Stimulated activated CD8-positive, alpha-beta memory T cell treated with anti-CD3 and anti-CD28 coated beads, Interleukin-7, amount 100 ng/mL, for 1 hour (primary cell): ENCODE results near the gene PREX1.
A peak's percentile ranks its signal among the peaks of the same experiment; 100 is the strongest.
"Not testable (repeated sequence)": the region's sequence is repeated elsewhere in the genome, so short reads cannot be mapped to it uniquely, and the experiment has no call there.

Experiments used
- DNase-seq, 2 donors: peaks; one replicate each; pipeline ENCODE4 v3.0.0-alpha.2; 2020; ENCODE audit warnings: low read depth in 2 of 2

The PREX1 gene

GRCh38 chr20:48827855-48828733, at the start of gene PREX1:
Gene PREX1 (minus strand): TSS chr20:48827999. CDS start chr20:48827860, 139 bp downstream.
- peak; percentile 73 to 77 for DNase-seq

- no peak for DNase-seq
Measured at GRCh38 chr20:48877304-48877703, 49.5 kb upstream of the PREX1 start.

- no peak for DNase-seq
Measured at GRCh38 chr20:48875914-48876240, 48.1 kb upstream of the PREX1 start.

GRCh38 chr20:48875233-48875913, 47.6 kb upstream of the PREX1 start:
- DNase-seq = no peak

- not testable (repeated sequence) for DNase-seq
Measured at GRCh38 chr20:48869442-48869841, 41.6 kb upstream of the PREX1 start.

- DNase-seq = no peak
Measured at GRCh38 chr20:48866936-48867335, 39.1 kb upstream of the PREX1 start.

GRCh38 chr20:48864738-48865318, 37.0 kb upstream of the PREX1 start:
- no peak for DNase-seq

GRCh38 chr20:48864254-48864653, 36.5 kb upstream of the PREX1 start:
- DNase-seq = no peak

- DNase-seq = no peak
Measured at GRCh38 chr20:48862279-48862678, 34.5 kb upstream of the PREX1 start.

- DNase-seq = no peak
Measured at GRCh38 chr20:48861444-48861843, 33.6 kb upstream of the PREX1 start.

GRCh38 chr20:48858075-48858790, 30.4 kb upstream of the PREX1 start:
- DNase-seq = no peak

- DNase-seq = no peak
Measured at GRCh38 chr20:48856130-48856529, 28.3 kb upstream of the PREX1 start.

GRCh38 chr20:48855046-48855445, 27.2 kb upstream of the PREX1 start:
- DNase-seq = no peak

GRCh38 chr20:48852609-48853008, 24.8 kb upstream of the PREX1 start:
- DNase-seq = no peak

- DNase-seq = no peak
Measured at GRCh38 chr20:48851579-48851978, 23.8 kb upstream of the PREX1 start.

- DNase-seq = no peak
Measured at GRCh38 chr20:48850977-48851299, 23.1 kb upstream of the PREX1 start.

GRCh38 chr20:48850257-48850976, 22.6 kb upstream of the PREX1 start:
- no peak for DNase-seq

GRCh38 chr20:48849779-48850178, 22.0 kb upstream of the PREX1 start:
- no peak for DNase-seq

GRCh38 chr20:48849299-48849698, 21.5 kb upstream of the PREX1 start:
- no peak for DNase-seq

GRCh38 chr20:48847498-48848205, 19.9 kb upstream of the PREX1 start:
- DNase-seq = no peak
